IMR-90 (cell line): ENCODE results near the gene CCL19. TPM values are rescaled to one million over a fixed set of nuclear protein-coding genes. Genes with fewer than 3 reads are reported as not detected.

Experiments used
- ATAC-seq: fragments of 200-7000 bp; cut with Tn5 transposase; 2 replicates; pipeline ENCODE4 v1.9.1; 2020; ENCODE audit warnings: low read depth, mild to moderate bottlenecking, moderate library complexity
- BruUV-seq: library from RNA; stranded (reverse); fragments of 400-500 nt; replicated peaks from 2 replicates; lab custom pipeline; 2021; lab: Mats Ljungman, UMichigan
- CTCF ChIA-PET: fragments of 300-600 bp; formaldehyde crosslinking; extraction: SDS; loops from one replicate; lab custom pipeline; 2021; ENCODE audit warnings: antibody characterized with exemption; lab: Yijun Ruan, JAX
- POLR2A ChIA-PET: fragments of 300-600 bp; sonication (Branson Sonifier 250); formaldehyde crosslinking; loops from one replicate; lab custom pipeline; 2022; ENCODE audit warnings: antibody characterized with exemption; ENCODE audit not compliant: unreplicated experiment; lab: Charles Lee
- DNase-seq: peaks from one replicate; pipeline ENCODE4 v3.0.0; 2013
- H2AFZ ChIP-seq: replicated peaks from 2 replicates; pipeline ENCODE3; 2013; ENCODE audit warnings: low read length, mild to moderate bottlenecking; ENCODE audit not compliant: poor library complexity
- H2AK5ac ChIP-seq: 2 replicates; pipeline ENCODE4 v1.6.1; 2013; ENCODE audit warnings: low read depth, low read length, inconsistent platforms
- H2AK9ac ChIP-seq: replicated peaks from 2 replicates; pipeline ENCODE3; 2013; ENCODE audit warnings: mild to moderate bottlenecking, low read depth, low read length, moderate library complexity; ENCODE audit not compliant: poor library complexity
- H2BK120ac ChIP-seq: 2 replicates; pipeline ENCODE4 v1.6.1; 2013; ENCODE audit warnings: low read depth, low read length, inconsistent platforms
- H2BK15ac ChIP-seq: 3 replicates; pipeline ENCODE4 v1.6.1; 2013; ENCODE audit warnings: low read depth, low read length, inconsistent platforms
- H2BK20ac ChIP-seq: 2 replicates; pipeline ENCODE4 v1.6.1; 2013; ENCODE audit warnings: low read depth, mild to moderate bottlenecking, inconsistent platforms, low read length, moderate library complexity
- H2BK5ac ChIP-seq: 2 replicates; pipeline ENCODE4 v1.6.1; 2013; ENCODE audit warnings: mild to moderate bottlenecking, low read depth, low read length, inconsistent platforms; ENCODE audit not compliant: poor library complexity, severe bottlenecking
- H3K14ac ChIP-seq: replicated peaks from 2 replicates; pipeline ENCODE4 v1.6.1; 2013; ENCODE audit warnings: low read depth, low read length, inconsistent platforms
- H3K18ac ChIP-seq: 2 replicates; pipeline ENCODE4 v1.6.1; 2013; ENCODE audit warnings: low read depth, low read length, control low read depth
- H3K23ac ChIP-seq: 2 replicates; pipeline ENCODE4 v1.6.1; 2013; ENCODE audit warnings: low read depth, low read length, inconsistent platforms
- H3K27ac ChIP-seq: 2 replicates; pipeline ENCODE4 v1.5.1; 2013; ENCODE audit warnings: mild to moderate bottlenecking, control low read depth, low read length; ENCODE audit not compliant: insufficient read depth
- H3K27me3 ChIP-seq: 2 replicates; pipeline ENCODE4 v1.6.1; 2013; ENCODE audit warnings: low read length; ENCODE audit not compliant: control insufficient read depth, insufficient read depth
- H3K36me3 ChIP-seq: 2 replicates; pipeline ENCODE4 v1.6.1; 2013; ENCODE audit warnings: low read length, mixed read lengths; ENCODE audit not compliant: control insufficient read depth, insufficient read depth
- H3K4ac ChIP-seq: 2 replicates; pipeline ENCODE4 v1.6.1; 2013; ENCODE audit warnings: low read depth, low read length, inconsistent platforms
- H3K4me1 ChIP-seq: 2 replicates; pipeline ENCODE4 v1.6.1; 2013; ENCODE audit warnings: low read length, mixed read lengths; ENCODE audit not compliant: control insufficient read depth, insufficient read depth
- H3K4me2 ChIP-seq: 2 replicates; pipeline ENCODE4 v1.6.1; 2013; ENCODE audit warnings: low read depth, mild to moderate bottlenecking, control low read depth, low read length, moderate library complexity
- H3K4me3 ChIP-seq: 2 replicates; pipeline ENCODE4 v1.5.1; 2013; ENCODE audit warnings: low read depth, mild to moderate bottlenecking, control low read depth, low read length, moderate library complexity; ENCODE audit not compliant: insufficient read depth
- H3K56ac ChIP-seq: 2 replicates; pipeline ENCODE4 v1.6.1; 2013; ENCODE audit warnings: low read length, inconsistent platforms; ENCODE audit not compliant: insufficient read depth; ENCODE audit errors: extremely low read depth
- H3K79me1 ChIP-seq, 2 experiments: 2 replicates each; pipeline ENCODE4 v1.6.1; 2013; ENCODE audit warnings: low read length in 2 of 2, inconsistent platforms in 1 of 2, low read depth in 1 of 2
- H3K9ac ChIP-seq: 2 replicates; pipeline ENCODE4 v1.6.1; 2013; ENCODE audit warnings: low read depth, low read length, control low read depth
- H3K9me1 ChIP-seq: 2 replicates; pipeline ENCODE4 v1.6.1; 2013; ENCODE audit warnings: low read length, inconsistent platforms; ENCODE audit not compliant: insufficient read depth
- H3K9me3 ChIP-seq: 2 replicates; pipeline ENCODE4 v1.6.1; 2013; ENCODE audit warnings: low read length; ENCODE audit not compliant: control insufficient read depth, insufficient read depth
- H4K20me1 ChIP-seq: 2 replicates; pipeline ENCODE4 v1.6.1; 2013; ENCODE audit warnings: low read length, inconsistent platforms; ENCODE audit not compliant: insufficient read depth
- H4K5ac ChIP-seq: 2 replicates; pipeline ENCODE4 v1.6.1; 2013; ENCODE audit warnings: mild to moderate bottlenecking, low read depth, low read length, control low read depth
- H4K8ac ChIP-seq, 2 experiments: 2 replicates each; pipeline ENCODE4 v1.6.1; 2013; ENCODE audit warnings: low read depth in 2 of 2, low read length in 2 of 2, control low read depth in 1 of 2, inconsistent platforms in 1 of 2
- H4K91ac ChIP-seq: 2 replicates; pipeline ENCODE4 v1.6.1; 2013; ENCODE audit warnings: low read depth, low read length, inconsistent platforms; ENCODE audit not compliant: insufficient read depth
- BHLHE40 ChIP-seq: fragments of 150-350 bp; IDR thresholded peaks from 2 replicates; pipeline ENCODE4 v1.6.1; 2016; ENCODE audit warnings: mild to moderate bottlenecking, low read depth, low read length
- CEBPB ChIP-seq: IDR thresholded peaks from 2 replicates; pipeline ENCODE4 v1.6.1; 2012; ENCODE audit warnings: low read depth, low read length, improper control_type of control experiment
- CTCF ChIP-seq: conservative IDR thresholded peaks from 2 replicates; pipeline ENCODE4 v1.5.1; 2012; ENCODE audit warnings: mild to moderate bottlenecking, low read depth, low read length, improper control_type of control experiment
- ELK1 ChIP-seq: fragments of 150-350 bp; IDR thresholded peaks from 2 replicates; pipeline ENCODE4 v1.6.1; 2016; ENCODE audit warnings: low read depth, mild to moderate bottlenecking, low read length, moderate library complexity, borderline replicate concordance
- FOS ChIP-seq: fragments of 150-350 bp; IDR thresholded peaks from 2 replicates; pipeline ENCODE4 v1.6.1; 2016; ENCODE audit warnings: low read depth, low read length
- MAFK ChIP-seq: IDR thresholded peaks from 2 replicates; pipeline ENCODE4 v1.6.1; 2012; ENCODE audit warnings: low read depth, low read length, improper control_type of control experiment
- MAZ ChIP-seq: IDR thresholded peaks from 2 replicates; pipeline ENCODE4 v1.6.1; 2012; ENCODE audit warnings: low read depth, mild to moderate bottlenecking, low read length, improper control_type of control experiment, moderate library complexity, borderline replicate concordance
- MXI1 ChIP-seq: IDR thresholded peaks from 2 replicates; pipeline ENCODE4 v1.6.1; 2012; ENCODE audit warnings: low read depth, mild to moderate bottlenecking, low read length, moderate library complexity, borderline replicate concordance
- NFE2L2 ChIP-seq: fragments of 150-350 bp; IDR thresholded peaks from 2 replicates; pipeline ENCODE4 v1.6.1; 2016; ENCODE audit warnings: low read depth, mild to moderate bottlenecking, low read length
- POLR2A ChIP-seq: IDR thresholded peaks from 2 replicates; pipeline ENCODE4 v1.6.1; 2012; ENCODE audit warnings: mild to moderate bottlenecking, low read depth, low read length
- SMC3 ChIP-seq: fragments of 150-350 bp; IDR thresholded peaks from 2 replicates; pipeline ENCODE4 v1.6.1; 2016; ENCODE audit warnings: low read depth, mild to moderate bottlenecking, antibody characterized with exemption, low read length, moderate library complexity
- USF2 ChIP-seq: fragments of 150-350 bp; IDR thresholded peaks from 2 replicates; pipeline ENCODE4 v1.6.1; 2017; ENCODE audit warnings: mild to moderate bottlenecking, antibody characterized with exemption, low read length, low read depth
- WGBS, 2 experiments: methylation state at CpG; one replicate each; pipeline versions ENCODE4 v1.1.5 to v1.1.7; 2013; ENCODE audit warnings: missing lambda C conversion rate in 2 of 2; ENCODE audit not compliant: insufficient read length in 1 of 2; ENCODE audit errors: extremely low coverage in 2 of 2; 5-methylcytosine and 5-hydroxymethylcytosine counted together
- dilution Hi-C: fragments of 300-500 bp; cut with HindIII; formaldehyde crosslinking; loops from one replicate; pipeline ENCODE4 v1.14.3; 2018; ENCODE audit warnings: low sequenced_read_pairs; ENCODE audit not compliant: unreplicated experiment
- in situ Hi-C: fragments of 300-500 bp; cut with MboI; formaldehyde crosslinking; loops from 3 replicates; pipeline ENCODE4 v1.14.3; 2019; ENCODE audit warnings: low sequenced_read_pairs, inconsistent platforms, mixed read lengths
- intact Hi-C: fragments of 100-400 bp; cut with micrococcal nuclease; formaldehyde crosslinking; loops from 2 replicates; pipeline ENCODE4 v1.10.0; 2022
- polyA plus RNA-seq, 3 experiments: library from polyadenylated mRNA; depleted of rRNA; stranded (reverse); fragments of >200 nt; gene quantifications; 2 replicates each; pipeline ENCODE4 v1.2.3, GENCODE V29; 2012; ENCODE audit warnings: low replicate concordance in 1 of 3
- total RNA-seq: library from RNA; depleted of rRNA; stranded (reverse); fragments of >200 nt; gene quantifications from 2 replicates; pipeline ENCODE4 v1.2.3, GENCODE V29; 2012

Gene CCL19
- total and polyA plus RNA-seq, 2 of the 4 experiments (the other 2 are of a cell fraction), result not detected

- no peak for TF ChIP-seq FOS
These were observed 28.1 kb upstream of the CCL19 start (continued) for GRCh38 chr9:34719021-34719768.

- Histone ChIP-seq H2BK15ac (no peak overlapping the region), H3K9me3 (no peaks in the 10 kb centered on the region), H2BK20ac (no peak overlapping the region), H3K23ac (no peak overlapping the region), H4K20me1 (no peaks in the 10 kb centered on the region), H3K4ac (no peak overlapping the region), H2AK5ac (no peak overlapping the region), H3K27ac (no peak overlapping the region), H2BK120ac (no peak overlapping the region), H2BK5ac (no peak overlapping the region), H4K5ac (no peak overlapping the region), H3K36me3 (no peaks in the 10 kb centered on the region), H3K14ac (no peak overlapping the region), H3K4me3 (no peak overlapping the region), H2AFZ (no peak overlapping the region), H3K4me2 (no peak overlapping the region), H3K56ac (no peak overlapping the region), H3K9ac (no peak overlapping the region), H3K79me1 (no peaks in the 10 kb centered on the region), H4K91ac (no peak overlapping the region), H3K4me1 (no peaks in the 10 kb centered on the region; the same call in 1 of the 2 replicates), H3K9me1 (peaks cover 2% of the 10 kb centered on the region; the same call in 1 of the 2 replicates), H3K18ac (no peak overlapping the region), H3K27me3 (peaks cover 32% of the 10 kb centered on the region), H4K8ac (no peak overlapping the region), H2AK9ac (no peak overlapping the region)
- DNase-seq (peak; percentile 3), ATAC-seq (no peak)
- POLR2A ChIA-PET, result no interaction called here
- no TSS peak for BruUV-seq
- dilution Hi-C loops (no loop called here), in situ Hi-C loops (no loop called here), intact Hi-C loops (no loop called here)
- WGBS, 2 experiments, result no CpG with 5 or more reads among the region's 3 CpGs
- CTCF ChIA-PET, result interaction anchor here (1.9 kb wide), 1 partner anchor 16 kb away, joined by 5 read pairs; no protein-coding TSS in a partner anchor
- TF ChIP-seq MAZ (no peak), NFE2L2 (no peak), MXI1 (no peak), MAFK (no peak), BHLHE40 (no peak), USF2 (no peak), CTCF (no peak), ELK1 (no peak), POLR2A (no peak), CEBPB (no peak), SMC3 (no peak), FOS (no peak)
These were observed 27.0 kb upstream of the CCL19 start for GRCh38 chr9:34717996-34718614.
